Esophagus squamous epithelium (tissue), 5 donors: Measurements from ENCODE around the gene CPLX4. TPM values are rescaled to one million over a fixed set of nuclear protein-coding genes. Genes with fewer than 3 reads are reported as not detected.

Source experiments
- DNase-seq: peaks from one replicate; lab custom pipeline; 2025; lab: John Stamatoyannopoulos, UW
- H3K27ac ChIP-seq, 4 donors: fragments of 200-600 bp; sonication (generic); one replicate each; pipeline ENCODE4 v1.5.1; 2016 to 2019; ENCODE audit warnings: mild to moderate bottlenecking in 1 of 4
- H3K27me3 ChIP-seq, 4 donors: fragments of 200-600 bp; sonication (generic); 1 replicate in 3 of 4; 2 replicates in 1 of 4; pipeline versions ENCODE4 v1.5.1 to v1.6.0; 2017 to 2021; ENCODE audit warnings: antibody characterized with exemption in 1 of 4
- H3K36me3 ChIP-seq, 3 donors: fragments of 200-600 bp; sonication (generic); one replicate each; pipeline ENCODE4 v1.5.1; 2016 to 2019
- H3K4me1 ChIP-seq, 3 donors: fragments of 200-600 bp; sonication (generic); one replicate each; pipeline ENCODE4 v1.5.1; 2017 to 2019
- H3K4me3 ChIP-seq, 4 donors: fragments of 200-600 bp; sonication (generic); 1 replicate in 3 of 4; 2 replicates in 1 of 4; pipeline ENCODE4 v1.5.1; 2016 to 2019; ENCODE audit warnings: mild to moderate bottlenecking in 2 of 4, moderate library complexity in 1 of 4
- H3K9me3 ChIP-seq, 3 donors: fragments of 200-600 bp; sonication (generic); one replicate each; pipeline ENCODE4 v1.5.1; 2016 to 2019
- CTCF ChIP-seq, 6 experiments: fragments of 450-650 bp in 4 of 6; fragments of 200-600 bp in 2 of 6; sonication (generic) in 2 of 6; IDR thresholded peaks; one replicate each; pipeline ENCODE4 v1.5.1; 2016 to 2019; ENCODE audit warnings: antibody characterized with exemption in 6 of 6, mild to moderate bottlenecking in 4 of 6, moderate library complexity in 4 of 6
- POLR2A ChIP-seq, 4 donors: fragments of 450-650 bp; IDR thresholded peaks; one replicate each; pipeline ENCODE4 v1.6.1; 2017; ENCODE audit warnings: antibody characterized with exemption in 4 of 4, mild to moderate bottlenecking in 4 of 4, moderate library complexity in 3 of 4
- WGBS, 2 donors: methylation state at CpG; one replicate each; pipeline ENCODE4 v1.1.5; 2018; 5-methylcytosine and 5-hydroxymethylcytosine counted together
- intact Hi-C: fragments of 100-400 bp; cut with DNase I; formaldehyde crosslinking; loops from one replicate; pipeline ENCODE4 v1.15.0; 2022
- total RNA-seq, 4 donors: library from RNA; depleted of rRNA; stranded (reverse); fragments of >200 nt; gene quantifications; one replicate each; pipeline ENCODE4 v1.1.0, GENCODE V29; 2016
- donor health status: DM: yes; HTN: yes; CAD: no.

CPLX4 gene
- total RNA-seq, 4 donors from 2014 or later, result 0.31 TPM; not detected in 3

DNA sequence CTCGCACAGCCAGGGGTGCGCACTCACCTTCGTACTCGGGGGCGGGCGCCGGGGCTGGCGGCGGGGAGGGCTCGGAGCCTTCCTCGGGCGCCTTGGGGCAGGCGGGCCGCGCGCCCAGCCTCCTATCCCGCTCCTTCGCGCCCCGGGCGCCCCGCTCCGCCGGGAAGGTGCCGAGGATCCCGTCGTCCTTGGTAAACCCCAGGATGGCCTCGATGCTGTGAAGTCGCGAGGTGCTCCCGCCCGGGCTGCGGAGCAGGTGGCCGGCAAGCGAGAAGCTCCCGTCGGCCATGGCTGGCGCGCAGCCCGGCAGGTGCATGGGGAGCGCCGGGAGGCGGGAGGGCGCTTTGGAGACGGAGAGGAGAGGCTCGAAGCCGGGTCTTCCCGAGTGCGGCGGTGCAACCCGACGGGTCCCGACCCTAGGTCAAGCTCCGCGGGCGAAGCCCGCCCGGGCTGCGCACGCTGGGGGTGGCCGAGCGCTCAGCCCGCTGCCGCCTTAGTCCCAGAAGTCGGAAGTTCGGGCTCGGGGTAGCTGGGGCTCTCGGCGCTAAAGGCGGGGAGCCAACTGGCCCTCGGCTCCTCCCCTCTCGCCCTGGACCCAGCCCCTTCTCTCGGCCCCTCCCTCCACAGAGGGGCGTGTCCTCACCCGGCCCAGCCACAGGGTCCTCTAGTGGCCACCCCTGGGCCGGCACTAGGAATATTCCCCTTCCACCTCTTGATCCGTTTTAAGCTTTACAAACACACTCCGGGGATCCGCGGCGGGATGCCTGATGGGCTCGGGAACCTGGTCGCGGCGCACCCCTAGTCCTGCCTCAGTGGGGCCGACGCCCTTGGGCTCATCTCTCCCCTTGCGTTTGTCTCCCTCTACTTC is 45.3 kb downstream of the CPLX4 start, which contains the start of gene RAX:
TSS of gene RAX (minus strand) at position 564 of the 868 bp plus-strand sequence. CDS start at position 316, 248 bp downstream.
- Histone ChIP-seq H3K9me3 (no peaks in the 10 kb centered on the region), H3K36me3 (no peaks in the 10 kb centered on the region), H3K27ac (no peak within 1 kb of the TSS), H3K27me3 (peaks cover 0 to 69% (median 48%) of the 10 kb centered on the region in 4 donors), H3K4me1 (peaks cover 25 to 47% (median 27%) of the 10 kb centered on the region in 3 donors), H3K4me3 (peak within 1 kb of the TSS; percentile 17 to 61 (median 34))
- WGBS, 2 donors, result 3 to 11% methylated on average over 7 to 15 of the region's 88 CpGs
- TF ChIP-seq POLR2A (IDR thresholded peaks at IDR 0.05), result no peak
- TF ChIP-seq CTCF (IDR thresholded peaks at IDR 0.05), result no peak
- intact Hi-C loops, result no loop called here
- DNase-seq, result no peak

DNA sequence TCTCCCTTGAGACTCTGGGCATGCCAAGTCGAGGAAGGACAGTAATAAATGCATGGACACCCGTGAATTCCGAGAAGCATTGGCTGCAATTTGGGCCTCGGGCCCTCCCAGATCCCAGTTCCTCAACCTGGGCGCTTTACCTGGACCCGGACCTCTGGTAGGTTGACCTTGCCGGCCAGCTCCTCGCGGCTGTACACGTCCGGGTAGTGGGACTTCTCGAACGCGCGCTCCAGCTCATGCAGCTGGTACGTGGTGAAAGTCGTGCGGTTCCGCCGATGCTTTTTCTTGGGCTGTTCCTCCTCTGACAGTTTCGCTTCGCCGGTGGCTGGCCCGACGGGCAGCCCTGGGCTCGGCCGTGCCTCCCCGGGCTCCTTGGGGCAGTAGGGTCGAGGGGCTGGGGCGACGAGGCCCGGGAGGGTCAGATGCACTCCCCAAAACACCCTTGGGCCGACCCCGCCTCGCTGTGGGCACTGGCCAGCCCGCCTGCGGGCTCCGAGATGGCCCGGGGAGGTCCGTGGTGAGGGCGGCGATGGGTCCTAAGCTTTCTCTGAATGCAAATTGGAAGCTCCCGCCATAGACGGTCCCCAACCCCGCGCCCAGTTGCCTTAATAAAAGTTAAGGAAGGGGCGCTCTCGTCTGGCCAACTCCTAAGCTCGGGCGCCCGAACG is 46.1 kb downstream of the CPLX4 start:
- H3K27ac ChIP-seq, result no peak overlapping the region
- TF ChIP-seq POLR2A (IDR thresholded peaks at IDR 0.05) (no peak), CTCF (IDR thresholded peaks at IDR 0.05) (no peak)
- no peak for DNase-seq
- peaks cover 0 to 74% (median 50%) of the 10 kb centered on the region in 4 donors for H3K27me3 ChIP-seq
- 2 to 4% methylated on average over 4 to 22 of the region's 52 CpGs for WGBS, 2 donors
- intact Hi-C loops, result no loop called here
- no peaks in the 10 kb centered on the region for H3K36me3 ChIP-seq
- no peaks in the 10 kb centered on the region for H3K9me3 ChIP-seq
- H3K4me1 ChIP-seq, result peaks cover 27 to 54% (median 31%) of the 10 kb centered on the region in 3 donors
- peak overlapping the region; percentile 17 to 61 (median 34) for H3K4me3 ChIP-seq

GRCh38 chr18:59271606-59272220 is 46.7 kb downstream of the CPLX4 start:
- Histone ChIP-seq H3K27ac (no peak overlapping the region), H3K27me3 (peaks cover 0 to 78% (median 47%) of the 10 kb centered on the region in 4 donors), H3K9me3 (no peaks in the 10 kb centered on the region), H3K36me3 (no peaks in the 10 kb centered on the region), H3K4me1 (peaks cover 27 to 56% (median 31%) of the 10 kb centered on the region in 3 donors), H3K4me3 (peak overlapping the region in 3 of 4 donors; percentile 27 to 61 (median 42))
- no peak for DNase-seq
- TF ChIP-seq CTCF (IDR thresholded peaks at IDR 0.05) (no peak), POLR2A (IDR thresholded peaks at IDR 0.05) (no peak)
- intact Hi-C loops, result no loop called here
- 10 to 11% methylated on average over 13 to 14 of the region's 14 CpGs for WGBS, 2 donors

DNA sequence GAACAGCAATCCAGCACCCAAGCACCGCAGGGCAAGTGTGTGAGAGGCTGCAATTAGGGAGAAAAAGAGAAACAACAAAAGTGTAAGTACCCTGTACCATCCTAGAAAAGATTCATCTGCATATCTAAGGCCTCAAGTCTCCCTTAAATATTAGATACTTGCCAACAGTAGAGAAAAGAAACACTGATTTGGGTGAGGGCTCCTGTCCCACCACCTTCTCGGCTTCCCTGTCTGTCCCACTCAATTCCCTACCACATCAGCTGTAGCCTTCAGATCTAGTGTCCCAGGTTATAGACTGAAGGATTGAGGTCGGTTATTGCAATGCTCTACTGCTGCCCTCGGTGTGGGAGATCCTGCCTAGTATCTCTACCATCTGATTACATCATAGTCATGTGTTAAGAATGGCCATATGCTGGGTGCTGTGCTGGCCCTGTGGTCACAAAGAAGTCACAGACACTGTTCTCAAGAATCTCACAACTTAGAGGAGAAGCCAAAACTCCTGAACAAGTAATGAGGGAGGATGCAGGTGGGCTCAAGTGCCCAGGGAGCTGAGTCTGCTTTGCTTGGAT is 47.7 kb downstream of the CPLX4 start:
- Histone ChIP-seq H3K4me3 (no peak overlapping the region), H3K36me3 (no peaks in the 10 kb centered on the region), H3K4me1 (peaks cover 27 to 61% (median 31%) of the 10 kb centered on the region in 3 donors), H3K9me3 (no peaks in the 10 kb centered on the region), H3K27me3 (peaks cover 0 to 81% (median 53%) of the 10 kb centered on the region in 4 donors), H3K27ac (no peak overlapping the region)
- TF ChIP-seq POLR2A (IDR thresholded peaks at IDR 0.05), result no peak
- no peak for TF ChIP-seq CTCF (IDR thresholded peaks at IDR 0.05)
- intact Hi-C loops, result no loop called here
- DNase-seq, result no peak
- 37 to 49% methylated on average over 4 of the region's 4 CpGs for WGBS, 2 donors
